Liver (tissue), 9 donors: Measurements from ENCODE around the gene SLC35A1. TPM values are rescaled to one million over a fixed set of nuclear protein-coding genes. Genes with fewer than 3 reads are reported as not detected.

Experiments
- DNase-seq: peaks from one replicate; pipeline ENCODE4 v3.0.0-alpha.2; 2017; ENCODE audit warnings: low spot score
- H3K27ac ChIP-seq, 2 donors: one replicate each; pipeline ENCODE4 v1.7.0; 2013; ENCODE audit warnings: inconsistent platforms in 2 of 2, low read length in 2 of 2, control low read depth in 1 of 2, low read depth in 1 of 2, mild to moderate bottlenecking in 1 of 2
- H3K27me3 ChIP-seq, 4 donors: one replicate each; pipeline versions ENCODE4 v1.6.1 to v1.7.0; 2013; ENCODE audit warnings: low read length in 3 of 4, inconsistent platforms in 1 of 4, mild to moderate bottlenecking in 1 of 4, moderate library complexity in 1 of 4; ENCODE audit not compliant: control insufficient read depth in 4 of 4, insufficient read depth in 4 of 4
- H3K36me3 ChIP-seq, 4 donors: one replicate each; pipeline versions ENCODE4 v1.6.1 to v1.7.0; 2013; ENCODE audit warnings: low read length in 3 of 4, mild to moderate bottlenecking in 3 of 4, low read depth in 1 of 4, moderate library complexity in 1 of 4; ENCODE audit not compliant: control insufficient read depth in 4 of 4, insufficient read depth in 3 of 4
- H3K4me1 ChIP-seq, 4 donors: one replicate each; pipeline versions ENCODE4 v1.6.1 to v1.7.0; 2013; ENCODE audit warnings: low read length in 3 of 4, mild to moderate bottlenecking in 3 of 4, moderate library complexity in 1 of 4; ENCODE audit not compliant: control insufficient read depth in 4 of 4, insufficient read depth in 4 of 4
- H3K4me3 ChIP-seq, 3 donors: one replicate each; pipeline versions ENCODE4 v1.6.1 to v1.7.0; 2013; ENCODE audit warnings: low read length in 3 of 3, control low read depth in 1 of 3, low read depth in 1 of 3, mild to moderate bottlenecking in 1 of 3
- H3K9ac ChIP-seq, 2 donors: one replicate each; pipeline ENCODE4 v1.7.0; 2013; ENCODE audit warnings: low read length in 2 of 2, mild to moderate bottlenecking in 2 of 2, moderate library complexity in 2 of 2, control low read depth in 1 of 2, low read depth in 1 of 2
- H3K9me3 ChIP-seq, 4 donors: one replicate each; pipeline versions ENCODE4 v1.6.1 to v1.7.0; 2013; ENCODE audit warnings: low read length in 3 of 4; ENCODE audit not compliant: control insufficient read depth in 4 of 4
- EGR1 ChIP-seq, 2 donors: IDR thresholded peaks; 2 replicates each; pipeline ENCODE4 v1.6.1; 2016 to 2018; ENCODE audit warnings: antibody characterized with exemption in 2 of 2, low read depth in 2 of 2
- FOXA1 ChIP-seq: IDR thresholded peaks from 2 replicates; pipeline ENCODE4 v1.6.1; 2016; ENCODE audit warnings: antibody characterized with exemption
- FOXA2 ChIP-seq: IDR thresholded peaks from 2 replicates; pipeline ENCODE4 v1.6.1; 2016; ENCODE audit warnings: antibody characterized with exemption
- GABPA ChIP-seq, 2 donors: IDR thresholded peaks in 1 of 2; conservative IDR thresholded peaks in 1 of 2; 2 replicates each; pipeline ENCODE4 v1.6.1; 2016; ENCODE audit warnings: antibody characterized with exemption in 2 of 2, mild to moderate bottlenecking in 1 of 2, moderate library complexity in 1 of 2
- HNF4A ChIP-seq, 2 donors: conservative IDR thresholded peaks; 2 replicates each; pipeline ENCODE4 v1.6.1; 2016; ENCODE audit warnings: antibody characterized with exemption in 2 of 2, mild to moderate bottlenecking in 2 of 2
- HNF4G ChIP-seq: IDR thresholded peaks from 2 replicates; pipeline ENCODE4 v1.6.1; 2016; ENCODE audit warnings: antibody characterized with exemption
- JUND ChIP-seq, 2 donors: IDR thresholded peaks; 2 replicates each; pipeline ENCODE4 v1.6.1; 2016; ENCODE audit warnings: antibody characterized with exemption in 2 of 2
- MAX ChIP-seq: IDR thresholded peaks from 2 replicates; pipeline ENCODE4 v1.6.1; 2016; ENCODE audit warnings: antibody characterized with exemption
- NR2F2 ChIP-seq: IDR thresholded peaks from 2 replicates; pipeline ENCODE4 v1.6.1; 2016; ENCODE audit warnings: antibody characterized with exemption
- REST ChIP-seq: IDR thresholded peaks from 2 replicates; pipeline ENCODE4 v1.6.1; 2016; ENCODE audit warnings: antibody characterized with exemption, mild to moderate bottlenecking
- SP1 ChIP-seq: IDR thresholded peaks from 2 replicates; pipeline ENCODE4 v1.6.1; 2018; ENCODE audit warnings: antibody characterized with exemption, mild to moderate bottlenecking
- TAF1 ChIP-seq: conservative IDR thresholded peaks from 2 replicates; pipeline ENCODE4 v1.6.1; 2016; ENCODE audit warnings: antibody characterized with exemption, mild to moderate bottlenecking
- YY1 ChIP-seq: IDR thresholded peaks from 2 replicates; pipeline ENCODE4 v1.6.1; 2016; ENCODE audit warnings: antibody characterized with exemption, mild to moderate bottlenecking
- ZBTB33 ChIP-seq: IDR thresholded peaks from 2 replicates; pipeline ENCODE4 v1.6.1; 2016; ENCODE audit warnings: antibody characterized with exemption
- WGBS: extraction: QIAGEN DNeasy Blood & Tissue Kit; methylation state at CpG from one replicate; pipeline ENCODE4 v1.1.7; 2013; 5-methylcytosine and 5-hydroxymethylcytosine counted together
- polyA plus RNA-seq, 2 donors: library from polyadenylated mRNA; stranded (reverse) in 1 of 2; unstranded in 1 of 2; fragments of 200-250 nt in 1 of 2; fragments of >200 nt in 1 of 2; fragmentation: Nextera tagmentation in 1 of 2; extraction: Ambion mirVana in 1 of 2; gene quantifications; one replicate each; pipeline versions ENCODE4 v1.2.1 to v1.2.3, GENCODE V29; 2013 to 2015
- total RNA-seq, 2 donors: library from RNA; depleted of rRNA; stranded (reverse); fragments of >200 nt; gene quantifications; one replicate each; pipeline ENCODE4 v1.2.3, GENCODE V29; 2014
- TF ChIP-seq, protein P1 (sequence below): IDR thresholded peaks from 2 replicates; pipeline ENCODE4 v1.6.1; 2016; ENCODE audit warnings: antibody characterized with exemption
- TF ChIP-seq, protein P2 (sequence below): fragments of 150-350 bp; IDR thresholded peaks from 2 replicates; pipeline ENCODE4 v1.5.1; 2017; ENCODE audit warnings: improper control_type of control experiment, low read depth, low read length; ENCODE audit not compliant: missing input control
- donor health status: healthy.
- donor health status: healthy.
- donor health status: healthy.
- donor health status: healthy.
- donor health status: healthy.

Gene SLC35A1
- total and polyA plus RNA-seq, 4 donors = 9.0 to 13.7 (median 10.6) TPM

DNA sequence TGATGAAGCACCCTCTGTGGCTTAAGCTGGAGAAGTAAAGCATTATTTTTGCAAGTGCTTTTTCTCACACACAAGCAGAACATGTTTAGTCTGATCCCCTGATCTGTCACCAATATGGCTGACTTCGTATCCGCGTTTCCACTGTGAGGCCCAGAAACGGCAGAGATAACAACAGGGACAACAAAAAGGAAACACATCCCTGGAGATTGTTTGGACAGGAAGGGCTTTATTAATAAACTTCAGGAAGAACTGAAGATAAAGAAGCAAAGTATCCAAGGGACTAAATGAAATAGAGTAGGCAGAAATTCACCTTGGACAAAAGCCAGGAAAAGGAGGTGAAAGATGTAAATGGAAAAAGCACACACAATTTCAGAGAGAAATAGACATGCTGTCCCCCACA is 67.8 kb downstream of the SLC35A1 start:
- Histone ChIP-seq H3K9me3 (peaks cover 0 to 3% (median 0%) of the 10 kb centered on the region in 4 donors), H3K9ac (no peak overlapping the region), H3K27ac (no peak overlapping the region), H3K4me1 (peaks cover 0 to 6% (median 2%) of the 10 kb centered on the region in 4 donors), H3K27me3 (no peaks in the 10 kb centered on the region), H3K36me3 (peaks cover 7 to 25% (median 20%) of the 10 kb centered on the region in 4 donors), H3K4me3 (no peak overlapping the region)
- TF ChIP-seq NR2F2 = peak; percentile 39
- peak; percentile 62 for TF ChIP-seq YY1
- no peak for TF ChIP-seq GABPA (IDR thresholded peaks at IDR 0.05 in 1 of 2, conservative IDR thresholded peaks at IDR 0.05 in 1 of 2)
- no peak for DNase-seq
- WGBS = 82% methylated on average over 4 of the region's 4 CpGs

DNA sequence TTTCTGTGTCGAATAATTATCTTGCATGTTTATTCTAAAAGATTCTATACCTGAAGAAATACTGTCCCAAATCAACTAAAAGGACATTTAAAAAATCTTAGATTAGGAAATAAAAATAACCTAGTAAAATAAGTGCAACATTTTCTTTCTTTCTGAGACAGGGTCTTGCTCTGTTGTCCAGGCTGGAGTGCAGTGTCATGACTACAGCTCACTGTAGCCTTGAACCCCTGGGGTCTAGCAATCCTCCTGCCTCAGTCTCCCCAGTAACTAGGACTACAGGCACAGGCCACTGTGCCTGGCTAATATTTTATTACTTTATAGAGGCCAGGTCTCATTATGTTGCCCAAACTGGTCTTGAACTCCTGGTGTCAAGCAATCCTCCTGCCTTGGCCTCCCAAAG is 68.3 kb downstream of the SLC35A1 start:
- Histone ChIP-seq H3K36me3 (peaks cover 7 to 25% (median 20%) of the 10 kb centered on the region in 4 donors), H3K9ac (no peak overlapping the region), H3K9me3 (peaks cover 0 to 3% (median 0%) of the 10 kb centered on the region in 4 donors), H3K27me3 (no peaks in the 10 kb centered on the region), H3K27ac (no peak overlapping the region), H3K4me1 (peaks cover 0 to 6% (median 1%) of the 10 kb centered on the region in 4 donors), H3K4me3 (no peak overlapping the region)
- no peak for DNase-seq
- TF ChIP-seq GABPA (IDR thresholded peaks at IDR 0.05 in 1 of 2, conservative IDR thresholded peaks at IDR 0.05 in 1 of 2) = no peak
- TF ChIP-seq FOXA1 = no peak
- no peak for TF ChIP-seq JUND (IDR thresholded peaks at IDR 0.05)
- no peak for TF ChIP-seq SP1
- TF ChIP-seq, protein P1, sequence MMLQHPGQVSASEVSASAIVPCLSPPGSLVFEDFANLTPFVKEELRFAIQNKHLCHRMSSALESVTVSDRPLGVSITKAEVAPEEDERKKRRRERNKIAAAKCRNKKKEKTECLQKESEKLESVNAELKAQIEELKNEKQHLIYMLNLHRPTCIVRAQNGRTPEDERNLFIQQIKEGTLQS = no peak
- TF ChIP-seq, protein P2, sequence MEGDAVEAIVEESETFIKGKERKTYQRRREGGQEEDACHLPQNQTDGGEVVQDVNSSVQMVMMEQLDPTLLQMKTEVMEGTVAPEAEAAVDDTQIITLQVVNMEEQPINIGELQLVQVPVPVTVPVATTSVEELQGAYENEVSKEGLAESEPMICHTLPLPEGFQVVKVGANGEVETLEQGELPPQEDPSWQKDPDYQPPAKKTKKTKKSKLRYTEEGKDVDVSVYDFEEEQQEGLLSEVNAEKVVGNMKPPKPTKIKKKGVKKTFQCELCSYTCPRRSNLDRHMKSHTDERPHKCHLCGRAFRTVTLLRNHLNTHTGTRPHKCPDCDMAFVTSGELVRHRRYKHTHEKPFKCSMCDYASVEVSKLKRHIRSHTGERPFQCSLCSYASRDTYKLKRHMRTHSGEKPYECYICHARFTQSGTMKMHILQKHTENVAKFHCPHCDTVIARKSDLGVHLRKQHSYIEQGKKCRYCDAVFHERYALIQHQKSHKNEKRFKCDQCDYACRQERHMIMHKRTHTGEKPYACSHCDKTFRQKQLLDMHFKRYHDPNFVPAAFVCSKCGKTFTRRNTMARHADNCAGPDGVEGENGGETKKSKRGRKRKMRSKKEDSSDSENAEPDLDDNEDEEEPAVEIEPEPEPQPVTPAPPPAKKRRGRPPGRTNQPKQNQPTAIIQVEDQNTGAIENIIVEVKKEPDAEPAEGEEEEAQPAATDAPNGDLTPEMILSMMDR = no peak
- TF ChIP-seq HNF4A (conservative IDR thresholded peaks at IDR 0.05) = no peak
- no peak for TF ChIP-seq MAX
- TF ChIP-seq YY1 = no peak
- no peak for TF ChIP-seq HNF4G
- TF ChIP-seq REST = no peak
- WGBS = 85% methylated on average over 1 of the region's 1 CpG

DNA sequence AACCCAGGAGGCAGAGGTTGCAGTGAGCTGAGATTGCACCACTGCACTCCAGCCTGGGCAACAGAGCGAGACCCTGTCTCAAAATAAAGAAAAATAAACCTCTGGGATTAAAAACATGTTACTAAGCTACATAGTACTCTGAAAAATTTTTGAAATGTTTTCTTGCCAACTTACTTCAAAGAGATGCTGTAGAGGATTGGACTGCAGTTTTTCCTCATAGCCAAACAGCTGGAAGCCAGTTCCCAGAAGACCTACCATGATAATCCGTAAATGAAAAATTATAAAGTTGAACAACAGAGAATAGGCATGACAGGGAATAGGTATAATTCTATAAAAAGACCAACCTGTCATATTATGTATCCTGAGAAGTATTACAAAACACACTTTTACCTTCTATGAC is 69.0 kb downstream of the SLC35A1 start:
- Histone ChIP-seq H3K9ac (no peak overlapping the region), H3K36me3 (peaks cover 7 to 25% (median 20%) of the 10 kb centered on the region in 4 donors), H3K27ac (no peak overlapping the region), H3K27me3 (no peaks in the 10 kb centered on the region), H3K4me1 (peaks cover 0 to 6% (median 1%) of the 10 kb centered on the region in 4 donors), H3K4me3 (no peak overlapping the region), H3K9me3 (peaks cover 0 to 3% (median 0%) of the 10 kb centered on the region in 4 donors)
- no peak for DNase-seq
- 94% methylated on average over 2 of the region's 2 CpGs for WGBS
- TF ChIP-seq TAF1 (no peak), SP1 (no peak), EGR1 (IDR thresholded peaks at IDR 0.05; ENCODE audit: low read depth in 2 of 2) (no peak), HNF4A (conservative IDR thresholded peaks at IDR 0.05) (no peak), YY1 (no peak), FOXA2 (no peak), REST (no peak), FOXA1 (no peak), GABPA (IDR thresholded peaks at IDR 0.05 in 1 of 2, conservative IDR thresholded peaks at IDR 0.05 in 1 of 2) (no peak), ZBTB33 (no peak)
